Gastroesophageal sphincter (tissue), 4 donors: ENCODE data around the gene TPSD1. TPM values are rescaled to one million over a fixed set of nuclear protein-coding genes. Genes with fewer than 3 reads are reported as not detected.

Source experiments
- ATAC-seq: fragments of 150-250 bp; one replicate; pipeline ENCODE4 v1.9.1; 2016; ENCODE audit warnings: mild to moderate bottlenecking, moderate library complexity
- H3K27ac ChIP-seq, 4 donors: fragments of 200-600 bp; sonication (generic) in 3 of 4; 1 replicate in 3 of 4; 2 replicates in 1 of 4; pipeline ENCODE4 v1.5.1; 2016 to 2019
- H3K27me3 ChIP-seq: fragments of 200-600 bp; sonication (generic); one replicate; pipeline ENCODE4 v1.5.1; 2019
- H3K36me3 ChIP-seq, 2 donors: fragments of 200-600 bp; sonication (generic); one replicate each; pipeline ENCODE4 v1.5.1; 2019; ENCODE audit warnings: control low read depth in 1 of 2
- H3K4me1 ChIP-seq, 3 donors: fragments of 200-600 bp; sonication (generic); 1 replicate in 2 of 3; 2 replicates in 1 of 3; pipeline ENCODE4 v1.5.1; 2016 to 2019; ENCODE audit warnings: control low read depth in 2 of 3
- H3K4me3 ChIP-seq, 2 donors: fragments of 200-600 bp; sonication (generic); one replicate each; pipeline ENCODE4 v1.5.1; 2019; ENCODE audit warnings: mild to moderate bottlenecking in 1 of 2, moderate library complexity in 1 of 2
- H3K9me3 ChIP-seq, 3 donors: fragments of 200-600 bp; sonication (generic); one replicate each; pipeline ENCODE4 v1.5.1; 2017 to 2019; ENCODE audit warnings: control low read depth in 2 of 3
- CTCF ChIP-seq, 4 experiments: fragments of 200-600 bp in 2 of 4; fragments of 450-650 bp in 2 of 4; sonication (generic) in 1 of 4; IDR thresholded peaks; one replicate each; pipeline ENCODE4 v1.5.1; 2017 to 2019; ENCODE audit warnings: antibody characterized with exemption in 4 of 4, mild to moderate bottlenecking in 2 of 4, moderate library complexity in 2 of 4
- EP300 ChIP-seq: sonication (generic); formaldehyde crosslinking; IDR thresholded peaks from one replicate; pipeline ENCODE4 v1.6.1; 2017; ENCODE audit warnings: antibody characterized with exemption, mild to moderate bottlenecking
- POLR2A ChIP-seq, 2 donors: fragments of 450-650 bp; IDR thresholded peaks; one replicate each; pipeline ENCODE4 v1.6.1; 2017; ENCODE audit warnings: antibody characterized with exemption in 2 of 2, mild to moderate bottlenecking in 2 of 2, moderate library complexity in 1 of 2
- POLR2AphosphoS5 ChIP-seq: sonication (generic); formaldehyde crosslinking; IDR thresholded peaks from one replicate; pipeline ENCODE4 v1.6.1; 2017; ENCODE audit warnings: antibody characterized with exemption
- WGBS, 2 donors: methylation state at CpG; one replicate each; pipeline ENCODE4 v1.1.5; 2018; ENCODE audit warnings: low coverage in 1 of 2; 5-methylcytosine and 5-hydroxymethylcytosine counted together
- total RNA-seq, 4 donors: library from RNA; depleted of rRNA; stranded (reverse); fragments of >200 nt; gene quantifications; one replicate each; pipeline ENCODE4 v1.1.0, GENCODE V29; 2016

The TPSD1 gene
- total RNA-seq, 4 donors from 2014 or later = 2.8 to 6.4 (median 3.7) TPM; not detected in 1

GRCh38 chr16:1214719-1215118, 41.1 kb upstream of the TPSD1 start:
- no peaks in the 10 kb centered on the region for H3K4me1 ChIP-seq
- WGBS, 2 donors = no CpG with 5 or more reads among the region's 16 CpGs
- no peak overlapping the region for H3K4me3 ChIP-seq
- H3K9me3 ChIP-seq = no peaks in the 10 kb centered on the region
- TF ChIP-seq CTCF (IDR thresholded peaks at IDR 0.05) (no peak), POLR2A (IDR thresholded peaks at IDR 0.05) (no peak), POLR2AphosphoS5 (no peak), EP300 (no peak)
- no peaks in the 10 kb centered on the region for H3K27me3 ChIP-seq
- H3K27ac ChIP-seq = no peak overlapping the region
- H3K36me3 ChIP-seq = peaks cover 0 to 100% of the 10 kb centered on the region in 2 donors
- ATAC-seq = no peak

GRCh38 chr16:1215574-1216295, 40.1 kb upstream of the TPSD1 start:
- TF ChIP-seq CTCF (IDR thresholded peaks at IDR 0.05) (no peak), POLR2AphosphoS5 (no peak), POLR2A (IDR thresholded peaks at IDR 0.05) (no peak), EP300 (no peak)
- no peak overlapping the region for H3K4me3 ChIP-seq
- ATAC-seq = no peak
- no peak overlapping the region for H3K27ac ChIP-seq
- peaks cover 0 to 100% of the 10 kb centered on the region in 2 donors for H3K36me3 ChIP-seq
- no peaks in the 10 kb centered on the region for H3K9me3 ChIP-seq
- 55 to 74% methylated on average over 9 to 15 of the region's 32 CpGs for WGBS, 2 donors
- H3K27me3 ChIP-seq = no peaks in the 10 kb centered on the region
- H3K4me1 ChIP-seq = peaks cover 0 to 6% (median 0%) of the 10 kb centered on the region in 3 donors

GRCh38 chr16:1216296-1216619, 39.6 kb upstream of the TPSD1 start:
- ATAC-seq = no peak
- no peaks in the 10 kb centered on the region for H3K27me3 ChIP-seq
- H3K9me3 ChIP-seq = no peaks in the 10 kb centered on the region
- H3K27ac ChIP-seq = no peak overlapping the region
- no peak for TF ChIP-seq POLR2AphosphoS5
- TF ChIP-seq POLR2A (IDR thresholded peaks at IDR 0.05) = no peak
- no peak for TF ChIP-seq EP300
- TF ChIP-seq CTCF (IDR thresholded peaks at IDR 0.05) = no peak
- peaks cover 0 to 100% of the 10 kb centered on the region in 2 donors for H3K36me3 ChIP-seq
- peaks cover 0 to 9% (median 0%) of the 10 kb centered on the region in 3 donors for H3K4me1 ChIP-seq
- no peak overlapping the region for H3K4me3 ChIP-seq
- WGBS, 2 donors = 88% methylated on average over 1 of the region's 12 CpGs; no CpG with 5 or more reads in 1 of the 2 donors

- no peak for ATAC-seq
- H3K4me3 ChIP-seq = no peak overlapping the region
- H3K36me3 ChIP-seq = peaks cover 0 to 98% of the 10 kb centered on the region in 2 donors
- no peak overlapping the region for H3K27ac ChIP-seq
- 100% methylated on average over 3 of the region's 32 CpGs; no CpG with 5 or more reads in 1 of the 2 donors for WGBS, 2 donors
- TF ChIP-seq EP300 (no peak), CTCF (IDR thresholded peaks at IDR 0.05) (no peak), POLR2AphosphoS5 (no peak), POLR2A (IDR thresholded peaks at IDR 0.05) (no peak)
- H3K27me3 ChIP-seq = no peaks in the 10 kb centered on the region
- H3K9me3 ChIP-seq = no peaks in the 10 kb centered on the region
- H3K4me1 ChIP-seq = peaks cover 0 to 9% (median 0%) of the 10 kb centered on the region in 3 donors
These were observed 39.0 kb upstream of the TPSD1 start for GRCh38 chr16:1216681-1217400.

GRCh38 chr16:1217526-1217925, 38.3 kb upstream of the TPSD1 start:
- H3K36me3 ChIP-seq = peaks cover 0 to 93% of the 10 kb centered on the region in 2 donors
- no peak overlapping the region for H3K4me3 ChIP-seq
- no peaks in the 10 kb centered on the region for H3K9me3 ChIP-seq
- ATAC-seq = no peak
- H3K4me1 ChIP-seq = peaks cover 0 to 9% (median 0%) of the 10 kb centered on the region in 3 donors
- H3K27ac ChIP-seq = no peak overlapping the region
- H3K27me3 ChIP-seq = no peaks in the 10 kb centered on the region
- no CpG with 5 or more reads among the region's 24 CpGs for whole genome bisulfite sequencing, 2 donors
- TF ChIP-seq POLR2A (IDR thresholded peaks at IDR 0.05) (no peak), EP300 (no peak), CTCF (IDR thresholded peaks at IDR 0.05) (no peak), POLR2AphosphoS5 (no peak)
